ENCODE results near the gene ABCB11.

DNA sequence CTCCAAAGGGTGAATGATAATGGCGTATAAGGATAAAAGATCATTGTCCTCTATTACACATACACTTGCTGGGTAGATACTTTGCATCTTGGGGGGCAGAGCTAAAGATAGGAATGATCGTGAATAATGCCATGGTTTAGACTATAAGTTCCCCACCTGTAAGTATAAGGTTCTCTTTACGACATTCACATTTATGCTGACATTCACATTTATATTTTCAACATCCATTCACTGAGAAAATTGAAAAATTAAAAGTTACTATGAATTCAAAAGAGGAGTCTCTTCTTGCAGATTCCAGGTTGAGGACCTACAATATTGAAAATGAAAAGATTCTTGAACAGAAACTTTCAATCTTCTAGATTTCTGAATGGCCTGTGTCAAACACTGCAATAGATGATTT, 138.8 kb downstream of the ABCB11 start:
- TF ChIP-seq POLR2A (IDR thresholded peaks at IDR 0.05): no peak
- TF ChIP-seq, protein P1, sequence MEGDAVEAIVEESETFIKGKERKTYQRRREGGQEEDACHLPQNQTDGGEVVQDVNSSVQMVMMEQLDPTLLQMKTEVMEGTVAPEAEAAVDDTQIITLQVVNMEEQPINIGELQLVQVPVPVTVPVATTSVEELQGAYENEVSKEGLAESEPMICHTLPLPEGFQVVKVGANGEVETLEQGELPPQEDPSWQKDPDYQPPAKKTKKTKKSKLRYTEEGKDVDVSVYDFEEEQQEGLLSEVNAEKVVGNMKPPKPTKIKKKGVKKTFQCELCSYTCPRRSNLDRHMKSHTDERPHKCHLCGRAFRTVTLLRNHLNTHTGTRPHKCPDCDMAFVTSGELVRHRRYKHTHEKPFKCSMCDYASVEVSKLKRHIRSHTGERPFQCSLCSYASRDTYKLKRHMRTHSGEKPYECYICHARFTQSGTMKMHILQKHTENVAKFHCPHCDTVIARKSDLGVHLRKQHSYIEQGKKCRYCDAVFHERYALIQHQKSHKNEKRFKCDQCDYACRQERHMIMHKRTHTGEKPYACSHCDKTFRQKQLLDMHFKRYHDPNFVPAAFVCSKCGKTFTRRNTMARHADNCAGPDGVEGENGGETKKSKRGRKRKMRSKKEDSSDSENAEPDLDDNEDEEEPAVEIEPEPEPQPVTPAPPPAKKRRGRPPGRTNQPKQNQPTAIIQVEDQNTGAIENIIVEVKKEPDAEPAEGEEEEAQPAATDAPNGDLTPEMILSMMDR (IDR thresholded peaks at IDR 0.05): no peak
